AG09309 (cell line): ENCODE results near the gene NPHP4.

Source experiments
- DNase-seq: peaks from one replicate; pipeline ENCODE4 v3.0.0-alpha.2; 2010; ENCODE audit warnings: low read depth
- H3K4me3 ChIP-seq: 2 replicates; pipeline ENCODE4 v1.5.1; 2011; ENCODE audit warnings: mild to moderate bottlenecking, low read depth, low read length, moderate library complexity; ENCODE audit not compliant: control insufficient read depth
- CTCF ChIP-seq: IDR thresholded peaks from 2 replicates; pipeline ENCODE4 v1.5.1; 2011; ENCODE audit warnings: mild to moderate bottlenecking, low read depth, low read length, inconsistent platforms; ENCODE audit not compliant: insufficient read depth, control insufficient read depth; ENCODE audit errors: missing control alignments

The NPHP4 gene

GRCh38 chr1:5945445-5945844, 46.8 kb downstream of the NPHP4 start:
- DNase-seq, result no peak
- TF ChIP-seq CTCF, result no peak
- H3K4me3 ChIP-seq, result no peak overlapping the region

GRCh38 chr1:5944843-5945167, 47.4 kb downstream of the NPHP4 start:
- H3K4me3 ChIP-seq, result no peak overlapping the region
- DNase-seq, result no peak
- no peak for TF ChIP-seq CTCF

- no peak for TF ChIP-seq CTCF
- no peak for DNase-seq
- no peak overlapping the region for H3K4me3 ChIP-seq
These were observed 47.9 kb downstream of the NPHP4 start for GRCh38 chr1:5944154-5944842.

- no peak for DNase-seq
- no peak for TF ChIP-seq CTCF
- H3K4me3 ChIP-seq, result no peak overlapping the region
These were observed 48.7 kb downstream of the NPHP4 start for GRCh38 chr1:5943343-5944124.

- H3K4me3 ChIP-seq, result no peak overlapping the region
- no peak for TF ChIP-seq CTCF
- no peak for DNase-seq
These were observed 50.6 kb downstream of the NPHP4 start for GRCh38 chr1:5941671-5942070.

- DNase-seq, result no peak
- no peak overlapping the region for H3K4me3 ChIP-seq
- TF ChIP-seq CTCF, result no peak
These were observed 51.4 kb downstream of the NPHP4 start for GRCh38 chr1:5940723-5941407.
